ENCODE results near the gene PTPRC.

Gene PTPRC

DNA sequence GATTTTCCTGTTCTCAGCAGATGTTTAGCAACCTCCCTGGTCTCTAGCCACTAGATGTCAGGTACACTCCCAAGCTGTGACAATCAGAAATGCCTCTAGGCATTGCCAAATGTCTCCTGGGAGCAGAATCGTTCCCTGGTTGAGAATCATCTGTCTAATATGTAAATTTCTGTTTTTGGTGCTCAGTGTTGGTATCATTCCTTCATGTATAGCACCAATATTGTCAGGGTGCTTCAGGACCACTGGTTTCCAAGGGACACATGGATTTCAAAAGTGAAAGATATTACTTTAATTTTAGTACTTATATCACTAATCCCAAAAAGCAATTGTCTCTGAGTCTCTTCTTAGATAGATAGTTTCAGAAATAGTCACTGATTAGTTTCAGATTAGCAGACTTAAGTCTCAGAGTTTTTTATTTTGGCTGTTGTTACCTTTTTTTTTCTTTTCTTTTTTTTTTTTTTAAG, 160.1 kb downstream of the PTPRC start:
- no peak for TF ChIP-seq CTCF (conservative IDR thresholded peaks at IDR 0.05; ENCODE audit: control insufficient read depth, insufficient read depth, low read depth, low read length)
- DNase-seq (ENCODE audit: low read depth), result no peak
- H3K4me3 ChIP-seq (ENCODE audit: control insufficient read depth, low read depth, low read length), result no peak overlapping the region

GRCh38 chr1:198805498-198806151, 166.8 kb downstream of the PTPRC start:
- no peak for DNase-seq (ENCODE audit: low read depth)
- no peak overlapping the region for H3K4me3 ChIP-seq (ENCODE audit: control insufficient read depth, low read depth, low read length)
- no peak for TF ChIP-seq CTCF (conservative IDR thresholded peaks at IDR 0.05; ENCODE audit: control insufficient read depth, insufficient read depth, low read depth, low read length)

GRCh38 chr1:198806861-198807260, 168.0 kb downstream of the PTPRC start:
- DNase-seq (ENCODE audit: low read depth), result no peak
- TF ChIP-seq CTCF (conservative IDR thresholded peaks at IDR 0.05; ENCODE audit: control insufficient read depth, insufficient read depth, low read depth, low read length), result no peak
- no peak overlapping the region for H3K4me3 ChIP-seq (ENCODE audit: control insufficient read depth, low read depth, low read length)
